Measurements from ENCODE around the gene PACSIN2.
"Not testable (repeated sequence)": the region's sequence is repeated elsewhere in the genome, so short reads cannot be mapped to it uniquely, and the experiment has no call there.

Gene PACSIN2

DNA sequence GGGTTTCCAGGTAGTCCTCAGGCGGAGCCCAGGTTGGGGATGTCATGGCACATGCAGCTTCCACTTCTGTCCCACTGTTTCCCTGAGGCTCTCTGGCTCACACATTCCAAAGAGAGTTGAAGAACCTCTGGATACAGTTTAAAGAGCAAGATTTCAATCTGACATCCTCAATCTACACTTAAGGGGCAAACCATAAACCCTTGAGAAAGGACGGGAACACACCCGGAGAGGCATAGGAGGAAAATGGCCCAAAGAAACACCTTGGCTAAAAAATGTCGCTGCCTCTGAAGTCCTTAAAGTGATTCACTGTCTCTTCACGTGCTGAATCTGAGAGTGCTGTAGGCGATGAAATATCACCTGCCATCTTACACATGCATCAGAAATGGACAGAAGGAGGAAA is 87.0 kb downstream of the PACSIN2 start:
- intact Hi-C loops (cut with DNase I; ENCODE audit: low total_unique reads) = no loop called here
- Histone ChIP-seq H3K27ac (peak overlapping the region; percentile 95 to 96), H3K4me3 (no peak overlapping the region), H3K36me3 (no peaks in the 10 kb centered on the region), H3K4me1 (peaks cover 0 to 100% (median 79%) of the 10 kb centered on the region in 4 donors), H3K9me3 (no peaks in the 10 kb centered on the region), H3K27me3 (no peaks in the 10 kb centered on the region)
- TF ChIP-seq, protein P1, sequence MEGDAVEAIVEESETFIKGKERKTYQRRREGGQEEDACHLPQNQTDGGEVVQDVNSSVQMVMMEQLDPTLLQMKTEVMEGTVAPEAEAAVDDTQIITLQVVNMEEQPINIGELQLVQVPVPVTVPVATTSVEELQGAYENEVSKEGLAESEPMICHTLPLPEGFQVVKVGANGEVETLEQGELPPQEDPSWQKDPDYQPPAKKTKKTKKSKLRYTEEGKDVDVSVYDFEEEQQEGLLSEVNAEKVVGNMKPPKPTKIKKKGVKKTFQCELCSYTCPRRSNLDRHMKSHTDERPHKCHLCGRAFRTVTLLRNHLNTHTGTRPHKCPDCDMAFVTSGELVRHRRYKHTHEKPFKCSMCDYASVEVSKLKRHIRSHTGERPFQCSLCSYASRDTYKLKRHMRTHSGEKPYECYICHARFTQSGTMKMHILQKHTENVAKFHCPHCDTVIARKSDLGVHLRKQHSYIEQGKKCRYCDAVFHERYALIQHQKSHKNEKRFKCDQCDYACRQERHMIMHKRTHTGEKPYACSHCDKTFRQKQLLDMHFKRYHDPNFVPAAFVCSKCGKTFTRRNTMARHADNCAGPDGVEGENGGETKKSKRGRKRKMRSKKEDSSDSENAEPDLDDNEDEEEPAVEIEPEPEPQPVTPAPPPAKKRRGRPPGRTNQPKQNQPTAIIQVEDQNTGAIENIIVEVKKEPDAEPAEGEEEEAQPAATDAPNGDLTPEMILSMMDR (IDR thresholded peaks at IDR 0.05) = no peak
- DNase-seq = no peak

DNA sequence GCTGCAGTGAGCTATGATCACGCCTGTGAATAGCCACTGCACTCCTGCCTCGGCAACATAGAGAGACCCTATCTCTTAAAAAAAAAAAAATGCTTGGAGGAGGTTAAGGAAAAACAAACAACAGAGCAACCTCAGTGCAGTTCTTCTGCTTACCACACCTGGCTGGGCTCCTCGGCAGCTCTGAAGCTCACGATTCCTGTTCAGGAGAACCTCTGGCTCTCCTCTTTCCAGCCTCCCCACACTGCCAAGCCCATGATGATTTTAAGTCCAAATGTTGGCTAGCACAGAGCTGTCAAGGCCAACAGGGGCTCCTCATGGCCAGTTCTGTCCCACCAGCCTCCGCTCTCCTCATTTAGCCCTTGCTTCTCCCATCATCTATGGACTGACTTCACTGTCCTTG is 88.2 kb downstream of the PACSIN2 start:
- no peaks in the 10 kb centered on the region for H3K9me3 ChIP-seq
- no peak for DNase-seq
- TF ChIP-seq, protein P1 (IDR thresholded peaks at IDR 0.05) = no peak
- no peaks in the 10 kb centered on the region for H3K27me3 ChIP-seq
- intact Hi-C loops (cut with DNase I; ENCODE audit: low total_unique reads) = no loop called here
- peaks cover 0 to 100% (median 79%) of the 10 kb centered on the region in 4 donors for H3K4me1 ChIP-seq
- no peaks in the 10 kb centered on the region for H3K36me3 ChIP-seq
- no peak overlapping the region for H3K4me3 ChIP-seq
- peak overlapping the region; percentile 95 to 96 for H3K27ac ChIP-seq

DNA sequence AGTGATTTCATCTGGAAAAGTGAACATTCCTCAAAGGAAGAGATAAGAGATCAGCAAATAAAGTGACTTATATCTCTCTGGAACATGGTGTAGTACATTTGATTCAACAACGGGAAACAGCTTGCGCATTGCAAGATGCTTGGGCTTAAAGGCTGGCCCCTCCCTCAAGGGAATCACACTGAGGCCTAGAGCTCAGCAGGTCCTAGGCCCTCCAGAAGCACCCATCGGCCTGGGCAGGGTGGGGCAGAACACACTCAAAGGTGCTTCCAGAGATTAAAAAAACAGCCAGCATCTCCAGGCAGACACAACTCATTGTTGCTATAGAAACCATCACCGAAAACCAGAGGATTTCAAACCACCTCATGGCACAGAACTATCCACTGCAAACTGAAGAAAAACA is 88.8 kb downstream of the PACSIN2 start:
- TF ChIP-seq, protein P1 (IDR thresholded peaks at IDR 0.05) = no peak
- H3K4me1 ChIP-seq = peaks cover 0 to 100% (median 79%) of the 10 kb centered on the region in 4 donors
- intact Hi-C loops (cut with DNase I; ENCODE audit: low total_unique reads) = no loop called here
- H3K9me3 ChIP-seq = no peaks in the 10 kb centered on the region
- H3K27ac ChIP-seq = peak overlapping the region; percentile 95 to 96
- H3K27me3 ChIP-seq = no peaks in the 10 kb centered on the region
- H3K36me3 ChIP-seq = no peaks in the 10 kb centered on the region
- no peak for DNase-seq
- no peak overlapping the region for H3K4me3 ChIP-seq

DNA sequence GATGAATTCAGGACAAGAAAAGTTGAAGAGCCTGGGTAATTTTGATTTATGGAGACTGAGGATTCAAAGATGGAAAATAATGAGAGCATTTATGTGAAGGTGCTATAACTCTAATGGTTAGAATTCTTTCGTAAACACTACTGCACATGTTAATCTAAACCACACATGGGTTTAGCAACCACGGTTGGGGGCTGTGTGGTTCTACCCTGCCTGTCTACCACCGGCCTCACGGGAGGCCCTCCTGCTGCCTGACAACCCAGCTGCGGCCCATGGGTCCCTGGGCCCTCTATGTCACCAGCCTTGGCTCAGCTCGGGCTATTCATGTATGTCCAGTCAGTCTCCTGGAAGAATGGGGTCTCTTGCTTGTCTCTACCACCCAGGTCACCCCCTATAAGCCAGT is 89.4 kb downstream of the PACSIN2 start:
- intact Hi-C loops (cut with DNase I; ENCODE audit: low total_unique reads) = no loop called here
- TF ChIP-seq, protein P1 (IDR thresholded peaks at IDR 0.05) = no peak
- peak overlapping the region; percentile 95 to 96 for H3K27ac ChIP-seq
- no peak overlapping the region for H3K4me3 ChIP-seq
- H3K36me3 ChIP-seq = no peaks in the 10 kb centered on the region
- H3K27me3 ChIP-seq = no peaks in the 10 kb centered on the region
- peaks cover 0 to 100% (median 78%) of the 10 kb centered on the region in 4 donors for H3K4me1 ChIP-seq
- H3K9me3 ChIP-seq = no peaks in the 10 kb centered on the region
- DNase-seq = no peak

DNA sequence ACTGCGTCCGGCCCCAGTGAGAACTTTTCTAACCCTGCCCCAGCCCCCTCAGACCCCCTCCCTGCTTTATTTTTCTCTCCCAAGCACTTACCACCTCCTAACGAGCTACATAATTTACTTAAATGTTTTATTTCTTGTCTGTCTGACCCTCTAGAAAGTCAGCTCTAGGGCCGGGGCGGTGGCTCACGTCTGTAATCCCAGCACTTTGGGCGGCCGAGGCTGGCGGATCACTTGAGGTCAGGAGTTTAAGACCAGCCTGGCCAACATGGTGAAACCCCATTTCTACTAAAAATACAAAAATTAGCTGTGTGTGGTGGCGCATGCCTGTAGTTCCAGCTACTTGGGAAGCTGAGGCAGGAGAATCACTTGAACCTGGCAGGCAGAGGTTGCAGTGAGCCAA is 89.9 kb downstream of the PACSIN2 start:
- H3K27ac ChIP-seq = peak overlapping the region; percentile 95 to 96
- peaks cover 0 to 100% (median 78%) of the 10 kb centered on the region in 4 donors for H3K4me1 ChIP-seq

DNA sequence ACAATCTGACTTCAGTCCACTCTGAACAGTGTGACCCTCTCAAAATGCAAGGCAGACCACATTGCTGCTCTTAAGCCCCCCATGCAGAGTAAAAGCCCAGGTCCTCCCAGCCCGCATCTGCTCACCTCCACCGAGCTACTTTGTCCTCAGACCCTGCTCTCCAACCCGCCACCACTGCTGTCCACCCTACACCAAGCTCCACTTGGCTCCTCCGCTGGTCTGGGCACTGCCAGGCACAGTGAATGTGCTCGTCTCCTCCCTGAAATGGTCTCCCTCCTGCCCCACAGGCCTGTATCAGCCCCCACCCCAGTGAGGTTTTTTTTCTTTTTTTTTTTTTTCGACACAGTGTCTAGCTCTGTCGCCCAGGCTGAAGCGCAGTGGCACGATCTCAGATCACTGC is 90.5 kb downstream of the PACSIN2 start:
- H3K27me3 ChIP-seq = no peaks in the 10 kb centered on the region
- peaks cover 0 to 100% (median 74%) of the 10 kb centered on the region in 4 donors for H3K4me1 ChIP-seq
- no peaks in the 10 kb centered on the region for H3K9me3 ChIP-seq
- H3K36me3 ChIP-seq = no peaks in the 10 kb centered on the region
- no peak for DNase-seq
- no peak overlapping the region for H3K4me3 ChIP-seq
- intact Hi-C loops (cut with DNase I; ENCODE audit: low total_unique reads) = no loop called here
- TF ChIP-seq, protein P1 (IDR thresholded peaks at IDR 0.05) = no peak
- H3K27ac ChIP-seq = peak overlapping the region; percentile 95 to 96

More for the DNA sequence above, 89.9 kb downstream of the PACSIN2 start:
- H3K36me3 ChIP-seq; intact Hi-C loops (cut with DNase I; ENCODE audit: low total_unique reads); H3K4me3 ChIP-seq; DNase-seq; H3K9me3 ChIP-seq; H3K27me3 ChIP-seq: not testable (repeated sequence)
